Neural crest cell (in vitro differentiated cells): ENCODE measurements around the gene GRPEL1. TPM values are rescaled to one million over a fixed set of nuclear protein-coding genes. Genes with fewer than 3 reads are reported as not detected.
A peak's percentile ranks its signal among the peaks of the same experiment; 100 is the strongest.

ENCODE experiments used
- DNase-seq: peaks from one replicate; pipeline ENCODE4 v3.0.0; 2021; ENCODE audit warnings: low read depth, mixed read lengths, low spot score
- H3K27ac Mint-ChIP-seq: one replicate; pipeline ENCODE4 v1.8.0; 2021; ENCODE audit warnings: mild to moderate bottlenecking, mixed read lengths; ENCODE audit not compliant: unreplicated experiment
- H3K27me3 Mint-ChIP-seq: 2 replicates; pipeline ENCODE4 v1.8.0; 2021; ENCODE audit warnings: low read depth, mild to moderate bottlenecking, mixed read lengths
- H3K36me3 Mint-ChIP-seq: 2 replicates; pipeline ENCODE4 v1.8.0; 2021; ENCODE audit warnings: low read depth, mild to moderate bottlenecking, mixed read lengths
- H3K4me1 Mint-ChIP-seq: 2 replicates; pipeline ENCODE4 v1.8.0; 2021; ENCODE audit warnings: mixed read lengths
- H3K4me3 Mint-ChIP-seq: one replicate; pipeline ENCODE4 v1.8.0; 2021; ENCODE audit warnings: mild to moderate bottlenecking, mixed read lengths
- H3K9me3 Mint-ChIP-seq: 2 replicates; pipeline ENCODE4 v1.8.0; 2021; ENCODE audit warnings: mixed read lengths
- total RNA-seq: library from RNA; stranded (reverse); gene quantifications from 2 replicates; pipeline ENCODE4 v1.2.1, GENCODE V29; 2021
- TF ChIP-seq, protein P1 (sequence below): fragments of 200-600 bp; sonication (generic); conservative IDR thresholded peaks from 2 replicates; pipeline ENCODE4 v1.5.0; 2021; ENCODE audit warnings: antibody characterized with exemption, mild to moderate bottlenecking

The GRPEL1 gene
- total RNA-seq, 1 donor from 2014 or later: 28.2 TPM

DNA sequence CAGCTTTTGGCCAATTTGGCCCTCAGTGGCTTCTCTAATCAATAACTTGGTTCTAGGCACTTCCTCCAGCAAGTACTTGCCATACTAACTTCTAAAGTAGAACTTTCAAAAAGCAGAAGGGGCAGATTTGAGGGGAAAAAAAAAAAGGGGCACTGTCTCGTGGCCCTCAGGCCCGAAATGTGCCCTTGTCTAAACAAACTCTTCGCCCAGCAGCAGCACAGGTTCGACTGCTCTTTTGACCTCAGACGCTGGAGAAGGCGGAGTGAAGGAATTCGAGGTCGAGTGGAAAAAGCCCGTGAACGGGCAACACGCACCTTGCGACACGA is 775 bp downstream of the GRPEL1 start:
- Mint-ChIP-seq H3K4me3 (peak overlapping the region; percentile 90), H3K36me3 (peaks cover 12% of the 10 kb centered on the region), H3K27ac (peak overlapping the region; percentile 30), H3K27me3 (peaks cover 14% of the 10 kb centered on the region), H3K9me3 (no peaks in the 10 kb centered on the region), H3K4me1 (peaks cover 42% of the 10 kb centered on the region)
- TF ChIP-seq, protein P1, sequence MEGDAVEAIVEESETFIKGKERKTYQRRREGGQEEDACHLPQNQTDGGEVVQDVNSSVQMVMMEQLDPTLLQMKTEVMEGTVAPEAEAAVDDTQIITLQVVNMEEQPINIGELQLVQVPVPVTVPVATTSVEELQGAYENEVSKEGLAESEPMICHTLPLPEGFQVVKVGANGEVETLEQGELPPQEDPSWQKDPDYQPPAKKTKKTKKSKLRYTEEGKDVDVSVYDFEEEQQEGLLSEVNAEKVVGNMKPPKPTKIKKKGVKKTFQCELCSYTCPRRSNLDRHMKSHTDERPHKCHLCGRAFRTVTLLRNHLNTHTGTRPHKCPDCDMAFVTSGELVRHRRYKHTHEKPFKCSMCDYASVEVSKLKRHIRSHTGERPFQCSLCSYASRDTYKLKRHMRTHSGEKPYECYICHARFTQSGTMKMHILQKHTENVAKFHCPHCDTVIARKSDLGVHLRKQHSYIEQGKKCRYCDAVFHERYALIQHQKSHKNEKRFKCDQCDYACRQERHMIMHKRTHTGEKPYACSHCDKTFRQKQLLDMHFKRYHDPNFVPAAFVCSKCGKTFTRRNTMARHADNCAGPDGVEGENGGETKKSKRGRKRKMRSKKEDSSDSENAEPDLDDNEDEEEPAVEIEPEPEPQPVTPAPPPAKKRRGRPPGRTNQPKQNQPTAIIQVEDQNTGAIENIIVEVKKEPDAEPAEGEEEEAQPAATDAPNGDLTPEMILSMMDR: no peak
- no peak for DNase-seq

DNA sequence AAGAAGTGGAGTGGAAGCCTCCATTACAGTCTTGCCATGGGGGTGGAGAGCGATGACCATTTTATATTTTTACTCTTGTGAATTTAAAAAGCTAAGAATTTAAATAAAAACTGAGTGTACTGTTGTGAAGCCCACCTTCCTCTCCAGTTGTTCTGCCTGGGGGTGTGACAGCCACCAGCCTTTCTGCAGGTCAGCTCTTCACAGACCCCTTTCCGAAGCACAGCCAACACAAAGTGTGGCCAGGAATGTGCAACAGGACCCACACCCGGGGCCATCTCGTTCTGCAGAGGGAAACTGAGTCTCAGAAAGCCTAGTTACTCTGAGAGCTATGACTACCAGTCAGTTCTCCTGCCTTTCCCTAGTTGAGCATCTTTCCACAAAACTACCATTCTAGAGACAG is 1.4 kb downstream of the GRPEL1 start:
- TF ChIP-seq, protein P1: no peak
- Mint-ChIP-seq H3K27me3 (peaks cover 9% of the 10 kb centered on the region), H3K4me3 (peak overlapping the region; percentile 90), H3K36me3 (peaks cover 12% of the 10 kb centered on the region), H3K4me1 (peaks cover 42% of the 10 kb centered on the region), H3K9me3 (no peaks in the 10 kb centered on the region), H3K27ac (no peak overlapping the region)
- no peak for DNase-seq

DNA sequence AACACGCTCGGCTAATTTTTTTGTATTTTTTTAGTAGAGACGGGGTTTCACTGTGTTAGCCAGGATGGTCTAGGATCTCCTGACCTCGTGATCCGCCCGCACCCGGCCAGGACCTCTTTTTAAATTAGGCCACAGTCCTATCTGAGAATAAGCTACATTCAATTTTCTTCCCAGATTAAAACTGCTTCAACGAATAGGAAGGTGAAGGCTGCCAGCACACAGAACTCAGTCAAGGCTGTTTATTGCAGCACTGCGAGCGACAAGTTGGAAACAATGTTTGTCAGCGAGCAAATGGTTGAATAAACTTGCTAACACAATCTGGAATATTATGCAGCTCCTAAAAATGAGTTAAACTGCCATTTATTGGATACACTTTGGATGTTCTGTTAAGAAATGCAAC is 1.9 kb downstream of the GRPEL1 start:
- Mint-ChIP-seq H3K9me3 (no peaks in the 10 kb centered on the region), H3K27me3 (peaks cover 8% of the 10 kb centered on the region), H3K36me3 (peaks cover 12% of the 10 kb centered on the region), H3K27ac (no peak overlapping the region), H3K4me1 (peaks cover 42% of the 10 kb centered on the region), H3K4me3 (peak overlapping the region; percentile 90)
- TF ChIP-seq, protein P1: no peak
- DNase-seq: no peak

DNA sequence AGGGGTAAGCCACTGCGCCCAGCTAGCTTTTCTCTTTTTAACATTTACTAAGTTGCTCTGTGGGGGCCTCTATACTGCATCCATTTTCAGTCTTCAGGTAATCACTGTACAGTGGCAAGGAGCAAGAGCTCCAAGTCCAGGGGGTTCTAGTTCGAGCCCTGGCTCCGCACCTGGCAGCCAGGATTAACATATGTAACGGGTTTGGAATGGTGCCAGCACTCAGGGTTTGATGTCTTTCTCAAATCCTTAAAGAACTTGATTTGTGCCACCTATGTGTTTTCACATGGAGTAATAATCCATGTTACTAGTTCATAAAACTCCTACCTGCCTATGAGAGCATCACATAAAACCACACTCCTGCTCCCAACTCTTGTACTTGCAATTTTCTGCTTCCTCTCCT is 4.5 kb downstream of the GRPEL1 start:
- Mint-ChIP-seq H3K27me3 (no peaks in the 10 kb centered on the region), H3K27ac (no peak overlapping the region), H3K4me1 (peaks cover 33% of the 10 kb centered on the region), H3K9me3 (no peaks in the 10 kb centered on the region), H3K4me3 (peak overlapping the region; percentile 20), H3K36me3 (peaks cover 12% of the 10 kb centered on the region)
- DNase-seq: no peak
- TF ChIP-seq, protein P1: no peak

GRCh38 chr4:7062816-7063215 is 5.0 kb downstream of the GRPEL1 start:
- no peak overlapping the region for H3K27ac Mint-ChIP-seq
- TF ChIP-seq, protein P1: no peak
- peaks cover 9% of the 10 kb centered on the region for H3K36me3 Mint-ChIP-seq
- no peak overlapping the region for H3K4me3 Mint-ChIP-seq
- no peak for DNase-seq
- no peaks in the 10 kb centered on the region for H3K27me3 Mint-ChIP-seq
- H3K9me3 Mint-ChIP-seq: no peaks in the 10 kb centered on the region
- peaks cover 29% of the 10 kb centered on the region for H3K4me1 Mint-ChIP-seq

- Mint-ChIP-seq H3K9me3 (no peaks in the 10 kb centered on the region), H3K27ac (no peak overlapping the region), H3K4me3 (no peak overlapping the region), H3K27me3 (no peaks in the 10 kb centered on the region), H3K4me1 (peaks cover 22% of the 10 kb centered on the region), H3K36me3 (peaks cover 11% of the 10 kb centered on the region)
- TF ChIP-seq, protein P1: no peak
- no peak for DNase-seq
Observed at GRCh38 chr4:7061815-7062214, 6.0 kb downstream of the GRPEL1 start.
